Brain microvascular endothelial cell (primary cell): ENCODE data around the gene BEST1.

Source experiments
- DNase-seq: peaks from one replicate; pipeline ENCODE4 v3.0.0-alpha.2; 2020
- H3K27ac ChIP-seq: fragments of 250-450 bp; sonication (Bioruptor Pico); 2 replicates; pipeline ENCODE4 v1.5.1; 2020; ENCODE audit warnings: mild to moderate bottlenecking, moderate library complexity
- H3K27me3 ChIP-seq: fragments of 250-450 bp; sonication (Bioruptor Pico); replicated peaks from 2 replicates; pipeline ENCODE4 v1.5.1; 2020; ENCODE audit warnings: mild to moderate bottlenecking
- H3K36me3 ChIP-seq: fragments of 250-450 bp; sonication (Bioruptor Pico); replicated peaks from 2 replicates; pipeline ENCODE4 v1.5.1; 2020; ENCODE audit warnings: mild to moderate bottlenecking
- H3K4me3 ChIP-seq: 2 replicates; pipeline ENCODE4 v1.5.1; 2011; ENCODE audit warnings: low read depth, mild to moderate bottlenecking, control low read depth, low read length, moderate library complexity
- in situ Hi-C: cut with HindIII; loops from 2 replicates; pipeline ENCODE4 v1.10.0; 2017; ENCODE audit warnings: low sequenced_read_pairs, low pct_ligation_motif_present
- TF ChIP-seq, protein P1 (sequence below): IDR thresholded peaks from 2 replicates; pipeline ENCODE4 v1.5.1; 2011; ENCODE audit warnings: low read depth, mild to moderate bottlenecking, moderate library complexity, low read length, control low read depth, inconsistent platforms; ENCODE audit errors: missing control alignments

BEST1 gene

DNA sequence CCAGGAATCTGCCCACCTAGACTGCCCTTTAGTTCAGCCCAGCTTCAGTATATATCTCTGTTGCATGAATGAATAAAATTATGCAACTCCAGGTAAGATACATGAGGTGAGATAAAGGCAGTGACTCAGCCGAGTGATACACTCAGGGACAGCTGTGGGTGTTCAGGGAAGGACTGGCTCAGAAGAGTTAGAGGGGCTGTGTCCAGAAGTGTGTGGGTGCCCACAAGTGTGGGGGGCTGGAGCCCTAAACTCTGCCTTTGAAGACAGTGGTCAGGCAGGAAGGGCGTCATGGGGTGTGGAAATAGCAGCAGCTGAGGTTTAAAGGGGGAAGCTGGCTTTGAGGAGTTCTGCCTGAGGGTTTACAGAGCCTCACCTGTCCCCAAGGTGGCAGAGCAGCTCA is 9.0 kb downstream of the BEST1 start:
- Histone ChIP-seq H3K4me3 (no peak overlapping the region), H3K27me3 (no peaks in the 10 kb centered on the region), H3K27ac (no peak overlapping the region), H3K36me3 (peaks cover 7% of the 10 kb centered on the region)
- in situ Hi-C loops = no loop called here
- DNase-seq = no peak
- TF ChIP-seq, protein P1, sequence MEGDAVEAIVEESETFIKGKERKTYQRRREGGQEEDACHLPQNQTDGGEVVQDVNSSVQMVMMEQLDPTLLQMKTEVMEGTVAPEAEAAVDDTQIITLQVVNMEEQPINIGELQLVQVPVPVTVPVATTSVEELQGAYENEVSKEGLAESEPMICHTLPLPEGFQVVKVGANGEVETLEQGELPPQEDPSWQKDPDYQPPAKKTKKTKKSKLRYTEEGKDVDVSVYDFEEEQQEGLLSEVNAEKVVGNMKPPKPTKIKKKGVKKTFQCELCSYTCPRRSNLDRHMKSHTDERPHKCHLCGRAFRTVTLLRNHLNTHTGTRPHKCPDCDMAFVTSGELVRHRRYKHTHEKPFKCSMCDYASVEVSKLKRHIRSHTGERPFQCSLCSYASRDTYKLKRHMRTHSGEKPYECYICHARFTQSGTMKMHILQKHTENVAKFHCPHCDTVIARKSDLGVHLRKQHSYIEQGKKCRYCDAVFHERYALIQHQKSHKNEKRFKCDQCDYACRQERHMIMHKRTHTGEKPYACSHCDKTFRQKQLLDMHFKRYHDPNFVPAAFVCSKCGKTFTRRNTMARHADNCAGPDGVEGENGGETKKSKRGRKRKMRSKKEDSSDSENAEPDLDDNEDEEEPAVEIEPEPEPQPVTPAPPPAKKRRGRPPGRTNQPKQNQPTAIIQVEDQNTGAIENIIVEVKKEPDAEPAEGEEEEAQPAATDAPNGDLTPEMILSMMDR = no peak

DNA sequence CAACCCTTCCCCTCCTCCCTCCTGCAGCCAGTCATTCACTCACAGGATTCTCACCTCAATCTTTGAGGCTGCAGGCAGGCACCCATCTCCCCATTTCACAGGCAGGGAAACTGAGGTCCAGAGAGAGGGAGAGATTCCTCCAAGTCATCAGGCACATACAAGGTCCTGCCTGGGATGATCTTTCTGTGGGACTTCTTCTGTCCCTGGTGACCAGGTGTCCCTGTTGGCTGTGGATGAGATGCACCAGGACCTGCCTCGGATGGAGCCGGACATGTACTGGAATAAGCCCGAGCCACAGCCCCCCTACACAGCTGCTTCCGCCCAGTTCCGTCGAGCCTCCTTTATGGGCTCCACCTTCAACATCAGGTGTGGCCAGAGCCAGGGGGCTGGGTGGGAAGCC is 9.5 kb downstream of the BEST1 start:
- no peak overlapping the region for H3K4me3 ChIP-seq
- in situ Hi-C loops = no loop called here
- peaks cover 12% of the 10 kb centered on the region for H3K36me3 ChIP-seq
- no peak for DNase-seq
- TF ChIP-seq, protein P1 = no peak
- H3K27me3 ChIP-seq = no peaks in the 10 kb centered on the region
- no peak overlapping the region for H3K27ac ChIP-seq

DNA sequence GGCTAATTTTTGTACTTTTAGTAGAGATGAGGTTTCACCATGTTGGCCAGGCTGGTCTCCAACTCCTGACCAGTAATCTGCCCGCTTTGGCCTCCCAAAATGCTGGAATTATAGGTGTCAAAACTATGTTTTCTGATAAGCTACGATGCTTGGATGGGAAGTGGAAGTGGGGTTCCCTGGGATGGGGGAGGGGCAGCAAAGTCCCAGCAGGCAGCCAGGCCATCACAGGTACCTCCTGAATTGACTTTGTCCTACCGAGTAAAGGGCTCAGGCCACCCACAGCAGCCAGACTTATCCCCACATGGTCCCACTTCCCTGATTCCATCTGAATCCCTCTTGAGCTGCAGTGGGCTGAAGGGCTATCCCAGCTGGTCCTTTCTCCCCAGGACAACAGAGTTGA is 10.4 kb downstream of the BEST1 start:
- peaks cover 21% of the 10 kb centered on the region for H3K36me3 ChIP-seq
- in situ Hi-C loops = no loop called here
- DNase-seq = no peak
- H3K4me3 ChIP-seq = no peak overlapping the region
- H3K27me3 ChIP-seq = no peaks in the 10 kb centered on the region
- H3K27ac ChIP-seq = no peak overlapping the region
- TF ChIP-seq, protein P1 = no peak

DNA sequence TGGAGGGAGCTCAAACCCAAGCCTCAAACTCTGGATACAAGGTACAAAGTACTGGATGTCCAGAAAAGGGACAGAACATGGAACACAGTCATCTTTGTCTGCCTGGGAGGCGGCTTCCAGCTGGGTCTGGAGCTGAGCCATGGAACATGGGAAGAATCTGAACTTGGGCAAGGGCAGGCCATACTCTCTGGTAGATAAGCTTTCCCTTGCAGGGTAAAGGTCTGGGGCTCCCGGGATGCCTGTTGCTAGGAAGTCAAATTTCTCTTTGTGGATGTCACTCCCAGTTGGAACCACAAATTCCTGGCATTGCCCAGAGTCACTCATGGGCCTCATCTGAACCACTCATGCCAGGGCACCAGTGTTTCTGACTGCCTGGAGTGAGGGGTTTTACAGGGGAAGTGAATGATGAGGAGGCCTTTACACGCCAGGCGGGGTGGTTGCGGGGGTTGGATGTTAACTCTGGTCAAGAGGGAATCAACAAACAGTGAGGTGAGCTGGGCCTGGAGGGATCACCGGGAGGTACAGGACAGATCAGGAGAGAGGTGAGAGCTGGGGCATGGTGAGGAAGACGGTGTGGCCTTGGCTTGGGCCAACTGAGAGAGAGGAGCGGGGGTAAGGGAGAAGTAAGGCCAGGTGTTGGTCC is 11.5 kb downstream of the BEST1 start:
- peak; percentile 41 for DNase-seq
- H3K4me3 ChIP-seq = no peak overlapping the region
- in situ Hi-C loops = no loop called here
- no peaks in the 10 kb centered on the region for H3K27me3 ChIP-seq
- H3K27ac ChIP-seq = no peak overlapping the region
- TF ChIP-seq, protein P1 = no peak
- peaks cover 22% of the 10 kb centered on the region for H3K36me3 ChIP-seq

DNA sequence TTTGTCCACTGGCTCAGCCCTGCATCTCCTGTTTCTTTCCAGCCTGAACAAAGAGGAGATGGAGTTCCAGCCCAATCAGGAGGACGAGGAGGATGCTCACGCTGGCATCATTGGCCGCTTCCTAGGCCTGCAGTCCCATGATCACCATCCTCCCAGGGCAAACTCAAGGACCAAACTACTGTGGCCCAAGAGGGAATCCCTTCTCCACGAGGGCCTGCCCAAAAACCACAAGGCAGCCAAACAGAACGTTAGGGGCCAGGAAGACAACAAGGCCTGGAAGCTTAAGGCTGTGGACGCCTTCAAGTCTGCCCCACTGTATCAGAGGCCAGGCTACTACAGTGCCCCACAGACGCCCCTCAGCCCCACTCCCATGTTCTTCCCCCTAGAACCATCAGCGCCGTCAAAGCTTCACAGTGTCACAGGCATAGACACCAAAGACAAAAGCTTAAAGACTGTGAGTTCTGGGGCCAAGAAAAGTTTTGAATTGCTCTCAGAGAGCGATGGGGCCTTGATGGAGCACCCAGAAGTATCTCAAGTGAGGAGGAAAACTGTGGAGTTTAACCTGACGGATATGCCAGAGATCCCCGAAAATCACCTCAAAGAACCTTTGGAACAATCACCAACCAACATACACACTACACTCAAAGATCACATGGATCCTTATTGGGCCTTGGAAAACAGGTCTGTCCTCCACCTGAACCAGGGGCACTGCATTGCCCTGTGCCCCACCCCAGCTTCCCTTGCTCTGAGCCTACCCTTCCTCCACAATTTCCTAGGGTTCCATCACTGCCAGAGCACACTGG is 12.3 kb downstream of the BEST1 start:
- peak; percentile 14 for DNase-seq

More for the DNA sequence above, 12.3 kb downstream of the BEST1 start:
- Histone ChIP-seq H3K27ac (no peak overlapping the region), H3K4me3 (no peak overlapping the region), H3K27me3 (no peaks in the 10 kb centered on the region), H3K36me3 (peaks cover 22% of the 10 kb centered on the region)
- in situ Hi-C loops = no loop called here
- TF ChIP-seq, protein P1 = no peak
